Measurements from ENCODE around the gene HDAC4.

HDAC4 gene

DNA sequence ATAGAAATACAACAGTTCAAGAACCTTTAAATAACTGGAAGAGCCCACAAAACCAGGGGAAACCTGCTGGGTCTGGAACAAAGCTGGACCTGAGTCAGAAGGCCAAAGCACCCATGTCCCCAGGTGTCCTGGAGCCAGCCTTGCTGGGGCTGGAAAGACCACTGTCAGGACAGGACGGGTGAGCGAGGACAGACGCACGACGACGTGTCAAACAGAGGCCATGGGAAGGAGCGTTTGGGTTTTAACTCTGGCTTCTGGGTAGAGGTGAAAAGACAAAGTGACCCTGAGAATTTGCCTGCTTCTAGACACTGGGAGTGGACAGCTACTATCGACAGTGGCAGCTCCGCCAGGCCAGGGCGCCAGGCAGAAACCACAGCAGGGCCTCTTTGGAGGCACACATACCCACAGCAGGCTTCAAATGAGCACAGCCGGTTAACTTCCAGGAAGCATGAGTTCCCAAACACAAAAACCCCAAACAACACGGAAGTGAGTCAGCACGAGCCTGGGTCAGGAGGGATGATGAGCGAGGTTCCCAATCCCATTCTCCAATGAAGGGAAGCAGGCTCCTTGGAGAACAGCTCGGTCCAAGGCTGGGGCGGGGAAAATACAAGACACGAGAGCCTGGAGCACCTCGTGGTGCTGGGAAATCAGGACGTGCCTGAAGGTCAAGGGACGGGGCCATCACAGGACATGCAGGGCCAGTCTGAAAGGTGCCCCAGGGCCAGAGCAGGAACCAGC is 344.9 kb downstream of the HDAC4 start:
- Mint-ChIP-seq H3K36me3 (peaks cover 18% of the 10 kb centered on the region), H3K27me3 (no peaks in the 10 kb centered on the region), H3K27ac (no peak overlapping the region), H3K4me3 (no peak overlapping the region), H3K4me1 (no peaks in the 10 kb centered on the region), H3K9me3 (no peaks in the 10 kb centered on the region)
- DNase-seq (ENCODE audit: low spot score in 2 of 2) (no peak), ATAC-seq (ENCODE audit: low read depth) (no peak)

DNA sequence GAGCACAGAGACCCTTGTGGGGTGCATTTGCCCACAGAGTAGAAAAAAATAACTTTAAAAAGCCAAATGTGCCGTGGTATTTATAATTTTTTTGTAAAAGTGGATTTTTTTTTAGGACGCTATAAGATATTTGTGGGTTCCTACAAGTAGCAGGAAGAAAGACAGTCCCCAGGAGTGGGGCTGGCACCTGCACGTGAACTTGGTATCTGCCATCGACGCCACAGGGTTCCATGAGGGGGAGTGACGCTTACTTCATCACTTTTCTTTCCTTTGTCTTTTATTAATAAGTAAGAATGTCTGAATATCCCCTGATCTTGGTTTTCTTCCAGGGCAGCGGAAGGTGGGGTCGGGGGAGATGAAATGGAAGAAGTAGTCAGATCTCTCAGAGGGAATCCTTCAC is 345.9 kb downstream of the HDAC4 start:
- Mint-ChIP-seq H3K27me3 (no peaks in the 10 kb centered on the region), H3K4me3 (no peak overlapping the region), H3K36me3 (peaks cover 18% of the 10 kb centered on the region)

DNA sequence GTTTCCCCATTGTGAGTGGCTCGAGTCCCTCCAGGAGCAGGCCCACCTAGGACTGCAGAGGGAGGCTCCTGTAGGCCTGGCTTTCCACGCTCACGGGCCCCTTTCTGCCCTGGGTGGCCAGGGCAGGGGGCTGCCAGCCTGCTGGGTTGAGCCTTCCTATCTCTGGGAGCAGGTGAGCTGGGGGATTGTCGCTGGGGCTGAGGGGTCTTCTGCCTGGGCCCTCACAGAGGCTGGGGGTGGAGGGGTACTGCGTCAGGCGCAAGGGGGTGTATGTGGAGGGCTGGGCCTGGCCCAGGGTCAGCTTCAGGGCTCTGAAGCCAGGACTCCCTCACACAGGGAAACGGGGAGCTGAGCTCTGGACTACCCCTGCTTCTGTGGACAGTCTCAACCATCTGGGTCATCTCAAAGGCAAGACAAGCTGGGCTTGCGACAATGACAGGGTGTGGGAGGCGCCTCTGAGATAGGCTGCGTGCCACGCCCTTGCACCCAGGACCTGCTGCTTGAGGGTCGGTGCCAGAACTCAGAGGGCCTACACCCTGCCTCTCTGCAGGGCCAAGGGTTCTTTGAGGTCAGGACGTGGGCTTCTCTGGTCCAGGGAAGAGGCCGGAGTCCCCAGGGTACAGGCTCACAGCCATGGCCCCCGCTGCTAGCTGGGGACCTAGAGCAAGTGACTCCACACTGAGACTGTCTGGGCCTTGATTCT is 346.9 kb downstream of the HDAC4 start:
- H3K9me3 Mint-ChIP-seq: no peaks in the 10 kb centered on the region

More for the DNA sequence above, 345.9 kb downstream of the HDAC4 start:
- ATAC-seq (ENCODE audit: low read depth) (no peak), DNase-seq (ENCODE audit: low spot score in 2 of 2) (no peak)
- Mint-ChIP-seq H3K4me1 (no peaks in the 10 kb centered on the region), H3K27ac (no peak overlapping the region), H3K9me3 (no peaks in the 10 kb centered on the region)

DNA sequence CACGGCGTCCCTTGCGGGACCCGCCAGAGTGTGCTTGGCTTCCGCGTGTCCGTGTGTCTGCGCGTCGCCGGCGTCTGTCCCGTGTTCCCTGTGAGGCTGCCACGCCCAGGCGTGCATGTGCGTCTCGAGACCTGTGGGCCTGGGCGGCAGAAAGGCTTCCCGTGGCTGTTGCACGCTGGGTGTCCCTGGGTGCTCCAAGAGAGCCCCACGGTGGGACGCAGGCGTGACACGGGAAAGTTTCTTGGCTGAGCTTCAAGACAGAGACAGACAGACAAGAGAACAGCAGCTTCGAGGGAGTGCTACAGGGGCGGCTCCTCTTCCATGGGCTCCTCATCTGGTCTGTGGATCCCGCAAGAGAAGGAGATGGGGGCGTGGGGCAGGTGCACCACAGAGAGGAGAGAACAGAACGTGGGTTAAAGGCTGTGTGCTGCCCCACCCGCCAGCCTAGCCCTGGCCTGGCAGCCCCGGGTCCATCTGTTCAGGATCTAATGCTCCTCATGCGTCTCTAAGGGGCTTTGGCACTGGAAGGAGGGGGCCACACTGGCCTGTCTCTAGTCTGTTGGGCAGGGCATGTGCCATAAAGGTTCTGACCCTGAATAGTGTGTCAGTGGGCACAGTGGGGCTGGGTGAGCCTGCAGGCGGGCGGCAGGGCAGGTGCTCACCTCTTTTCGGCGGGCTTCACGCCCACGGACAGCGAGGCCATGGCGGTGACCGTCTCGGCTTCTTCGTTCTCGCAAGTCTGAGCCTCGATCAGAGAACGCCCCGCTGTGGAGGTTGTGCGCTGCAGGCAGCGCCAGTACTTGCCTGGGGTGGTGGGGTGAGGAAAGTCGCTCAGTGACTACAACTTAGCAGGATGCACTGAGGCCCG is 347.8 kb downstream of the HDAC4 start:
- peaks cover 18% of the 10 kb centered on the region for H3K36me3 Mint-ChIP-seq
- H3K27ac Mint-ChIP-seq: no peak overlapping the region
- no peak overlapping the region for H3K4me3 Mint-ChIP-seq
- no peaks in the 10 kb centered on the region for H3K9me3 Mint-ChIP-seq
- no peak for DNase-seq (ENCODE audit: low spot score in 2 of 2)
- H3K4me1 Mint-ChIP-seq: no peaks in the 10 kb centered on the region
- no peaks in the 10 kb centered on the region for H3K27me3 Mint-ChIP-seq
- no peak for ATAC-seq (ENCODE audit: low read depth)

More for the DNA sequence above, 346.9 kb downstream of the HDAC4 start:
- H3K4me3 Mint-ChIP-seq: no peak overlapping the region
- H3K27me3 Mint-ChIP-seq: no peaks in the 10 kb centered on the region
- no peaks in the 10 kb centered on the region for H3K4me1 Mint-ChIP-seq
- no peak for DNase-seq (ENCODE audit: low spot score in 2 of 2)
- no peak overlapping the region for H3K27ac Mint-ChIP-seq
- no peak for ATAC-seq (ENCODE audit: low read depth)
- H3K36me3 Mint-ChIP-seq: peaks cover 18% of the 10 kb centered on the region

DNA sequence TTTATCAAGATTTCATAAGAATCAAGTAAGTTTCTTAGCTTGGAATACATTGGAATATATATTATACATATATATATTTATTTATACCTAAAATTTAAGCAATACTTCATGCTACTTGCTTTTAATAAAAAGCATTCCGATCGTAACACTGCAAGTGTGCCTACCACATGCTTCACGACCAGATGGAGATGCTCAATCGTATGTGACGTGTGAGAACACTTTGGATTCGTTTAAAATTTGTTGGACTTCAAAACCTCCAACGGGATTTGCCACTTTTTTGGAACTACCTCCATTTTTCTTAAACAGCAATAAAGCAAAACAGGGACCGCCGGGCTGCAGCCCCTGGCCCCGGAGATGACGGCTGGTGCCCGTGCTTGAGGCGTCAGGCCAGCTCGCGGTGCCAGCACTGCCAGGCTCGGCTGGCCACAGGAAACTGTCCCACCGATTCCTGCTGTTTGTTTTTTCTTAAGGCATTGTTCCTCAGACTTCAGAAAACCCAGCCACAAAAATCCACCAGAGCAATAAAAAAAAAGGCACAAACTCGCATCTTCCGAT is 348.9 kb downstream of the HDAC4 start:
- Mint-ChIP-seq H3K36me3 (peaks cover 18% of the 10 kb centered on the region), H3K4me1 (no peaks in the 10 kb centered on the region), H3K4me3 (no peak overlapping the region), H3K27ac (no peak overlapping the region), H3K27me3 (no peaks in the 10 kb centered on the region), H3K9me3 (no peaks in the 10 kb centered on the region)
- no peak for DNase-seq (ENCODE audit: low spot score in 2 of 2)
- ATAC-seq (ENCODE audit: low read depth): no peak

DNA sequence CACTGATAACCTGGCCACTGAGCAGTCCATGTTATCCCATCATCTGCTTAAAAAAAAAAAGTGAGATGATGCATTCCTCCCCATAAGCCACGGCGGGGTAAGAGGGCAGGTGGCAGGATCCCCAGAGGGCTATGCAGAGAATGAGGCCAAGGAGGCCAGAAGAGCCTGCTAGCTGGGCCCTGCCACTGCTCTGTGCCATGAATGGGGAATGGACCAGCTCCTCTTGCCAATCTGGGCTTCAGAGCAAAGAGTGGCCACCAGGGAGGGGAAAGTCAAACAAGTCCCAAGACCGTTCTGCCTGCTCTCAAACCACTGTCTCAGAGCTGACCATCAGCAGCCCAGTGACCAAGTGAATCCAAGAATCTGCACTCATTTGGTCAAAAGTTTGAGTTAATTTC is 350.6 kb downstream of the HDAC4 start:
- Mint-ChIP-seq H3K27me3 (no peaks in the 10 kb centered on the region), H3K27ac (no peak overlapping the region), H3K36me3 (peaks cover 18% of the 10 kb centered on the region), H3K4me3 (no peak overlapping the region), H3K9me3 (no peaks in the 10 kb centered on the region), H3K4me1 (no peaks in the 10 kb centered on the region)
- DNase-seq (ENCODE audit: low spot score in 2 of 2) (no peak), ATAC-seq (ENCODE audit: low read depth) (no peak)

DNA sequence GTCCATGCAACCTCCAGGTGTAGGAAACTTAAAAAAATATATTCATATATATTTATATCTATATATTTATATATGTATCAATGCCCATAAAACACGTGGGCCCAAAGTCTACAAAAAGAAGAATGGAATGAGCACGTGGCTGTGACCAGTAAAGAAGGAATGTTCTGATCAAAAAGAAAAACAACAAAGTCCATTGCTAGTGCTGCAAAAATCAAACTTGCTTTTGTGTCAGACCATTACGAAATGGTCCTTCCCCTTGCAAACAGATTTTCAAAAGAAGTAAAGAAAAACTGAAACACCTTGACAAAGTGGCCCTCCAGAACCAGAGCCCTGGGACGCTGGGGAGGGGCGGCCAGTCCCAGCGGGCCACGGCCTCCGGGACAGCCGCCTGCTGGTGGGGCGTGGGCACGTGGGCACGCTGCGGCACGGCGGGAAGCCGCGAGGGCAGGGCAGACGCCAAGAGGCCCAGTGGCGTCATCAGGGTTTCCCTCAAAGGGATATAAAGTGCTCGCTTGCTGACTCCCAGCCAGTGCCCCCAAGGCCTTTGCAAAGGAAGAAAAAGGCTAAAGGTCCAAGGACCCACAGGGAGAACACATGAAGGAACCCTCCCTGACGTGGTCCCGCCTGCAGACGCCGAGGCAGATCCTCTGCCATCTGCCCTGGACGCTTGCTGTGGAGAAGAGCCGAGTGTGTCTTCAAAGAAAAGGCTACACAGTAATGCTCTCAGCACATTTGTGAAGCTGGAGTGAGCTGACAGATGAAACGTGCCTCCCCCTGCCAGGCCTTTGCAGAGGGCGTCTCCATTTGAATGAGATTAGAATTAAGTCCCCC is 351.2 kb downstream of the HDAC4 start:
- H3K4me1 Mint-ChIP-seq: no peaks in the 10 kb centered on the region
- no peaks in the 10 kb centered on the region for H3K27me3 Mint-ChIP-seq
- H3K9me3 Mint-ChIP-seq: no peaks in the 10 kb centered on the region
- ATAC-seq (ENCODE audit: low read depth): no peak
- peaks cover 15% of the 10 kb centered on the region for H3K36me3 Mint-ChIP-seq
- no peak overlapping the region for H3K27ac Mint-ChIP-seq
- DNase-seq (ENCODE audit: low spot score in 2 of 2): no peak
- no peak overlapping the region for H3K4me3 Mint-ChIP-seq

DNA sequence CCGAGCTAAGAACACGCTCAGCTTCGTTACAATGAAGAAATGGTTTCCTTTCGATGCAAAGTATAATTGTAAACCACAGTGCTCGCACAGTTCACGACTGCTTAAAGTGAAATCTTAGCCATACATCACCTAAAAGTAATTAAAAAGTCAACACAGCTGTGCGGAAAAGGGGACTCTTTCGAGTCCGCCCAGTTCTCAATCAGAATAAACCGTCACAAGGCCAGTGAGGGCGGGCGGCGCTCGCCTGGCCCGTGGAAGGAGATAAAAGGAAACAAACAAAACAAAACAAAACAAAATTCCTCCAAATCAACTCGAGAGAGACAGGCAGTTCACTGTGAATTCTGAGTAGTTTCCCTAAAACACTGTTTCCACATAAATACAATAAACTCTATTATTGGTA is 352.1 kb downstream of the HDAC4 start:
- no peaks in the 10 kb centered on the region for H3K27me3 Mint-ChIP-seq

DNA sequence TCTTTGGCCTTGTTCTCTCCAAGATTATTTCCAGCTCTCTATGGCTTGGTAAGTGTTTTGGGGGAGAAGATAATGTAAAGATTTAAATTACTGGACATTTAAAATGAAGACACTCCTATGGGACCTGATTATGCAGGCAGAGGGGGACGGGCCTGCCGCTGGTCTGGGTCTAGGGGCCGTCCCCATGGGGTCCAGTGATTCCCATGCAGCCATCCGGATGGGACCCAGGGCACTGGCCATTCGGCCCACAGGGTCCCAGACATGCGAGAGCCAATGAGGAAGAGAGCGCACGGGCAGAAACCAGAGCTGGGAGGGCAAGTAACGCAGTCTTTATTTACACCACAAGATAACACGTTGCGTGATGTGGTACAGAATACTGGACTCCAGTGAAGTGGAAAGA is 353.0 kb downstream of the HDAC4 start:
- Mint-ChIP-seq H3K4me3 (no peak overlapping the region), H3K27ac (no peak overlapping the region)

More for the DNA sequence above, 352.1 kb downstream of the HDAC4 start:
- H3K36me3 Mint-ChIP-seq: peaks cover 12% of the 10 kb centered on the region
- ATAC-seq (ENCODE audit: low read depth) (no peak), DNase-seq (ENCODE audit: low spot score in 2 of 2) (no peak)
- H3K4me1 Mint-ChIP-seq: no peaks in the 10 kb centered on the region
- H3K4me3 Mint-ChIP-seq: no peak overlapping the region
- no peak overlapping the region for H3K27ac Mint-ChIP-seq
- no peaks in the 10 kb centered on the region for H3K9me3 Mint-ChIP-seq

DNA sequence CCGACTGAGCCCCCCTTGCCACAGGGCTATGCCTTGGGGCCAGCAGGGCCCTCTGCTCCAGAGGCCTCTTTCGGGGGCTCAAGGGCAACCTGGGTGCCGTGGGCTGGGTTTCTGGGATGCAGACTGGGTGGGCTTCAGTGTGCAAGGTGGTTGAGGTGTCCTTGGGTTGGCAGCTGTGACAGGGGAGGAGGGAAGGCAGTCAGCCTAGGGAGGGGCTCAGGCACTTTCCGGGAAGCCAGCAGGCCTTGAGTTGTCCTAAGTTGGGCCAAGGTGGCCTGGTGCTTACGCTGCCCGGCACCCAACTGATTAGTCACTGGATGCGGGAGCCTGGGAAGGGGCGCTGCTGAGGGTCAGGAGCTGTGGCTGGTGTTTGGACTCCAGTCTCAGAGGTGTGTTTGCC is 353.4 kb downstream of the HDAC4 start:
- no peaks in the 10 kb centered on the region for H3K9me3 Mint-ChIP-seq
- ATAC-seq (ENCODE audit: low read depth) (no peak), DNase-seq (ENCODE audit: low spot score in 2 of 2) (no peak)
- no peaks in the 10 kb centered on the region for H3K4me1 Mint-ChIP-seq
- H3K4me3 Mint-ChIP-seq: no peak overlapping the region
- peaks cover 1% of the 10 kb centered on the region for H3K36me3 Mint-ChIP-seq
- no peak overlapping the region for H3K27ac Mint-ChIP-seq
- no peaks in the 10 kb centered on the region for H3K27me3 Mint-ChIP-seq

More for the DNA sequence above, 353.0 kb downstream of the HDAC4 start:
- DNase-seq (ENCODE audit: low spot score in 2 of 2) (no peak), ATAC-seq (ENCODE audit: low read depth) (no peak)
- Mint-ChIP-seq H3K9me3 (no peaks in the 10 kb centered on the region), H3K36me3 (peaks cover 5% of the 10 kb centered on the region), H3K4me1 (no peaks in the 10 kb centered on the region), H3K27me3 (no peaks in the 10 kb centered on the region)

DNA sequence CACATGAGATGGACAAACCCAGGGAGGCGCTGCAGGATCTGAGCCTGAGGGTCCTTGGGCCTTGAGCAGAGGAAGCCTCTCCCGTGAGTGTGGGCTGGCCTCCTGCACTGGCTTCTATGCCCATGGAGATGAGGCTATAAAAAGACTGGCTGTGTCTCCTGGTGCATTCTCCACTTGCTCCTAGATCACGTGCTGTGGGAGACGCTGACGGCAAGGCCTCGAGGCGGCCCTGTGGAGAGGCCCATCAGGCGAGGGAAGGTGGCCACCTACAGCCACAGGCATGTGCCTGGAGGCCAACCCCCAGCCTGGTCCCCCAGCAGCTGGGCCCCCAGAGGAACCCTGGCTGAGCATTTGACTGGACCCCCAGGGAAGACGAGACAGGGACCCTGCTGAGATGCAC is 354.0 kb downstream of the HDAC4 start:
- Mint-ChIP-seq H3K4me3 (no peak overlapping the region), H3K9me3 (no peaks in the 10 kb centered on the region), H3K36me3 (no peaks in the 10 kb centered on the region), H3K27ac (no peak overlapping the region), H3K4me1 (no peaks in the 10 kb centered on the region), H3K27me3 (no peaks in the 10 kb centered on the region)
- ATAC-seq (ENCODE audit: low read depth): no peak
- DNase-seq (ENCODE audit: low spot score in 2 of 2): no peak

DNA sequence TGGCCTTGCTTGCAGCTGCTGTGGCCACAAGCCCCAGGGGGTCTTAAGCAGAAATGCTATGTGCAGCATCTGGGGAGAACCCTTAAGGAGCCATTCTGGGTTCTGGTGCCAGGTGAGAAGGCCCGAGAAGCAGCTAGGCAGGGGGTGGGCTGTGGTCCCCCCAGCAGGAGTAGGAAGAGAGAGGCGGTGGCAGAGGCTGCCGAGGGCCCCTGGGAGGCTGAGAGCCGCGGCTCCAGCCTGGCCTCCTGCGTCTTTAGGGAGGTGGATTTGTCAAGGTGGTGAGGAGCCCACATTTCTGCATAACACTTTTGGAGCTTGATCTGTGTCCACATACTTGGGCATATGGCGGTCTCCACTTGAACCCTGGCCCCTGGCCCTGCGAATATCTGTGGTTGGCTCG is 356.5 kb downstream of the HDAC4 start:
- Mint-ChIP-seq H3K36me3 (no peaks in the 10 kb centered on the region), H3K4me3 (no peak overlapping the region), H3K9me3 (no peaks in the 10 kb centered on the region), H3K27me3 (peaks cover 2% of the 10 kb centered on the region), H3K4me1 (no peaks in the 10 kb centered on the region), H3K27ac (no peak overlapping the region)
- no peak for DNase-seq (ENCODE audit: low spot score in 2 of 2)
- no peak for ATAC-seq (ENCODE audit: low read depth)

DNA sequence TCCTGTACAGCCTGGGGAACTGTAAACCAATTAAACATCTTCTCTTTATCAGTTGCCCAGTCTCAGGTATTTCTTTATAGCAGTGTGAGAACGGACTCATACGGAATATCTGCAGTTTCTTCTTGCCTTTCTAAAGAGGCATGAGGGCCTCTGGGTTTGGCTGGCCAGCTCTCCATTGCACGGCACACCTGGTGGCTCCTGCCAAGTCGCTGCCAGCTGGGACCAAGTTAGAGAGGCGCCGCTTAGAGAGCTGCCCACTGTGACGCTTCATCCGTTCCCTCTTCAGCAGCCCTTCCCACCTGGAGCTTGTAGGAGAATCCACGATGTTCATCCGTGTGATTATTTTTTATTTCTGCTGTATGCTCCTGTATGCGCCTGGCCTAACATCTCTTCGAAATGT is 357.5 kb downstream of the HDAC4 start:
- no peak for DNase-seq (ENCODE audit: low spot score in 2 of 2)
- no peak for ATAC-seq (ENCODE audit: low read depth)
- Mint-ChIP-seq H3K4me1 (no peaks in the 10 kb centered on the region), H3K36me3 (no peaks in the 10 kb centered on the region), H3K4me3 (no peak overlapping the region), H3K27me3 (peaks cover 2% of the 10 kb centered on the region), H3K9me3 (no peaks in the 10 kb centered on the region), H3K27ac (no peak overlapping the region)

All from memory B cell (primary cell).